Cardiac muscle cell (in vitro differentiated cells and primary cell): ENCODE results near the gene IFRD2. TPM values are rescaled to one million over a fixed set of nuclear protein-coding genes. Genes with fewer than 3 reads are reported as not detected.

Source experiments
- DNase-seq, 2 donors: peaks; one replicate each; pipeline versions ENCODE4 v3.0.0 to v3.0.0-alpha.2; 2010 to 2017; ENCODE audit warnings: low read depth in 1 of 2, low spot score in 1 of 2
- H3K27ac ChIP-seq: fragments of 200-600 bp; sonication (generic); 2 replicates; pipeline ENCODE4 v1.5.1; 2016
- H3K27me3 ChIP-seq: fragments of 200-600 bp; sonication (generic); 2 replicates; pipeline ENCODE4 v1.6.0; 2016; ENCODE audit warnings: control low read depth
- H3K36me3 ChIP-seq: fragments of 200-600 bp; sonication (generic); 2 replicates; pipeline ENCODE4 v1.5.1; 2016; ENCODE audit warnings: control low read depth
- H3K4me1 ChIP-seq: fragments of 200-600 bp; sonication (generic); 2 replicates; pipeline ENCODE4 v1.8.1; 2017; ENCODE audit warnings: low read depth, mild to moderate bottlenecking, mixed run types
- H3K4me3 ChIP-seq: fragments of 200-600 bp; sonication (generic); 2 replicates; pipeline ENCODE4 v1.5.1; 2016; ENCODE audit warnings: mild to moderate bottlenecking
- H3K9me3 ChIP-seq: fragments of 200-600 bp; sonication (generic); 2 replicates; pipeline ENCODE4 v1.5.1; 2017; ENCODE audit warnings: low read depth, mild to moderate bottlenecking, control low read depth
- polyA plus RNA-seq: library from polyadenylated mRNA; unstranded; fragments of >200 nt; fragmentation: Nextera tagmentation; extraction: Ambion mirVana; gene quantifications from 2 replicates; pipeline ENCODE4 v1.2.1, GENCODE V29; 2016
- total RNA-seq: library from RNA; depleted of rRNA; stranded (reverse); fragments of >200 nt; gene quantifications from 2 replicates; pipeline ENCODE4 v1.2.3, GENCODE V29; 2016
- TF ChIP-seq, protein P1 (sequence below): IDR thresholded peaks from 2 replicates; pipeline ENCODE4 v1.5.1; 2012; ENCODE audit warnings: low read depth, mild to moderate bottlenecking, low read length

IFRD2 gene
- total and polyA plus RNA-seq, 2 experiments from 2014 or later = 61.0 to 110 TPM

- Histone ChIP-seq H3K27ac (no peak overlapping the region), H3K4me3 (no peak overlapping the region), H3K4me1 (peaks cover under 1% of the 10 kb centered on the region), H3K9me3 (no peaks in the 10 kb centered on the region), H3K27me3 (no peaks in the 10 kb centered on the region), H3K36me3 (peaks cover 30% of the 10 kb centered on the region)
- TF ChIP-seq, protein P1, sequence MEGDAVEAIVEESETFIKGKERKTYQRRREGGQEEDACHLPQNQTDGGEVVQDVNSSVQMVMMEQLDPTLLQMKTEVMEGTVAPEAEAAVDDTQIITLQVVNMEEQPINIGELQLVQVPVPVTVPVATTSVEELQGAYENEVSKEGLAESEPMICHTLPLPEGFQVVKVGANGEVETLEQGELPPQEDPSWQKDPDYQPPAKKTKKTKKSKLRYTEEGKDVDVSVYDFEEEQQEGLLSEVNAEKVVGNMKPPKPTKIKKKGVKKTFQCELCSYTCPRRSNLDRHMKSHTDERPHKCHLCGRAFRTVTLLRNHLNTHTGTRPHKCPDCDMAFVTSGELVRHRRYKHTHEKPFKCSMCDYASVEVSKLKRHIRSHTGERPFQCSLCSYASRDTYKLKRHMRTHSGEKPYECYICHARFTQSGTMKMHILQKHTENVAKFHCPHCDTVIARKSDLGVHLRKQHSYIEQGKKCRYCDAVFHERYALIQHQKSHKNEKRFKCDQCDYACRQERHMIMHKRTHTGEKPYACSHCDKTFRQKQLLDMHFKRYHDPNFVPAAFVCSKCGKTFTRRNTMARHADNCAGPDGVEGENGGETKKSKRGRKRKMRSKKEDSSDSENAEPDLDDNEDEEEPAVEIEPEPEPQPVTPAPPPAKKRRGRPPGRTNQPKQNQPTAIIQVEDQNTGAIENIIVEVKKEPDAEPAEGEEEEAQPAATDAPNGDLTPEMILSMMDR = no peak
- no peak for DNase-seq
These were observed 37.0 kb downstream of the IFRD2 start for GRCh38 chr3:50255251-50255615.

GRCh38 chr3:50254577-50255250, 37.5 kb downstream of the IFRD2 start:
- Histone ChIP-seq H3K36me3 (peaks cover 30% of the 10 kb centered on the region), H3K9me3 (no peaks in the 10 kb centered on the region), H3K27ac (no peak overlapping the region), H3K4me1 (no peaks in the 10 kb centered on the region), H3K27me3 (no peaks in the 10 kb centered on the region), H3K4me3 (no peak overlapping the region)
- TF ChIP-seq, protein P1 = no peak
- DNase-seq = peak in 1 of 2 donors; percentile 75

GRCh38 chr3:50251220-50251619, 41.0 kb downstream of the IFRD2 start:
- TF ChIP-seq, protein P1 = no peak
- Histone ChIP-seq H3K4me1 (peaks cover 7% of the 10 kb centered on the region), H3K9me3 (no peaks in the 10 kb centered on the region), H3K4me3 (no peak overlapping the region), H3K27me3 (no peaks in the 10 kb centered on the region), H3K36me3 (peaks cover 9% of the 10 kb centered on the region), H3K27ac (no peak overlapping the region)
- DNase-seq = peak in 1 of 2 donors; percentile 73

- Histone ChIP-seq H3K4me3 (no peak overlapping the region), H3K27ac (no peak overlapping the region), H3K4me1 (peaks cover 10% of the 10 kb centered on the region), H3K36me3 (peaks cover 7% of the 10 kb centered on the region), H3K27me3 (no peaks in the 10 kb centered on the region), H3K9me3 (no peaks in the 10 kb centered on the region)
- no peak for DNase-seq
- TF ChIP-seq, protein P1 = no peak
These were observed 41.7 kb downstream of the IFRD2 start for GRCh38 chr3:50250514-50250913.

GRCh38 chr3:50249457-50249856, 42.8 kb downstream of the IFRD2 start:
- DNase-seq = no peak
- Histone ChIP-seq H3K27ac (no peak overlapping the region), H3K4me1 (peaks cover 13% of the 10 kb centered on the region), H3K9me3 (no peaks in the 10 kb centered on the region), H3K27me3 (no peaks in the 10 kb centered on the region), H3K4me3 (no peak overlapping the region), H3K36me3 (peaks cover 7% of the 10 kb centered on the region)
- TF ChIP-seq, protein P1 = no peak
